ENCODE measurements around the gene MXRA7. TPM values are rescaled to one million over a fixed set of nuclear protein-coding genes. Genes with fewer than 3 reads are reported as not detected.

Gene MXRA7
- total RNA-seq, 2 donors from 2014 or later = 241 to 341 TPM

GRCh38 chr17:76684756-76685155 is 26.0 kb downstream of the MXRA7 start:
- DNase-seq (ENCODE audit: low spot score) = no peak
- Histone ChIP-seq H3K27me3 (replicated peaks; ENCODE audit: insufficient read depth) (no peaks in the 10 kb centered on the region), H3K4me1 (ENCODE audit: control insufficient read depth in 1 of 2, low read depth in 2 of 2) (peaks cover 28 to 43% of the 10 kb centered on the region in 2 donors), H3K36me3 (peaks cover 35% of the 10 kb centered on the region), H3K27ac (no peak overlapping the region), H3K4me3 (no peak overlapping the region), H3K9me3 (no peaks in the 10 kb centered on the region)
- no peak for TF ChIP-seq CTCF (IDR thresholded peaks at IDR 0.05)
- ATAC-seq (ENCODE audit: insufficient number of reproducible peaks, low FRiP score, low read depth) = no peak

GRCh38 chr17:76683921-76684745 is 26.6 kb downstream of the MXRA7 start:
- no peak overlapping the region for H3K4me3 ChIP-seq
- H3K27ac ChIP-seq = no peak overlapping the region
- H3K36me3 ChIP-seq = peaks cover 35% of the 10 kb centered on the region
- TF ChIP-seq CTCF (IDR thresholded peaks at IDR 0.05) = no peak
- no peak for ATAC-seq (ENCODE audit: insufficient number of reproducible peaks, low FRiP score, low read depth)
- DNase-seq (ENCODE audit: low spot score) = no peak
- no peaks in the 10 kb centered on the region for H3K9me3 ChIP-seq
- peaks cover 24 to 37% of the 10 kb centered on the region in 2 donors for H3K4me1 ChIP-seq (ENCODE audit: control insufficient read depth in 1 of 2, low read depth in 2 of 2)
- no peaks in the 10 kb centered on the region for H3K27me3 ChIP-seq (replicated peaks; ENCODE audit: insufficient read depth)

GRCh38 chr17:76683011-76683755 is 27.6 kb downstream of the MXRA7 start:
- Histone ChIP-seq H3K27me3 (replicated peaks; ENCODE audit: insufficient read depth) (no peaks in the 10 kb centered on the region), H3K4me3 (no peak overlapping the region), H3K36me3 (peaks cover 35% of the 10 kb centered on the region), H3K4me1 (ENCODE audit: control insufficient read depth in 1 of 2, low read depth in 2 of 2) (peaks cover 16 to 27% of the 10 kb centered on the region in 2 donors), H3K9me3 (no peaks in the 10 kb centered on the region), H3K27ac (no peak overlapping the region)
- DNase-seq (ENCODE audit: low spot score) = no peak
- no peak for TF ChIP-seq CTCF (IDR thresholded peaks at IDR 0.05)
- no peak for ATAC-seq (ENCODE audit: insufficient number of reproducible peaks, low FRiP score, low read depth)

GRCh38 chr17:76682296-76682695 is 28.5 kb downstream of the MXRA7 start:
- Histone ChIP-seq H3K27ac (no peak overlapping the region), H3K27me3 (replicated peaks; ENCODE audit: insufficient read depth) (no peaks in the 10 kb centered on the region), H3K4me3 (no peak overlapping the region), H3K36me3 (peaks cover 43% of the 10 kb centered on the region), H3K4me1 (ENCODE audit: control insufficient read depth in 1 of 2, low read depth in 2 of 2) (peaks cover 8 to 19% of the 10 kb centered on the region in 2 donors), H3K9me3 (no peaks in the 10 kb centered on the region)
- TF ChIP-seq CTCF (IDR thresholded peaks at IDR 0.05) = no peak
- ATAC-seq (ENCODE audit: insufficient number of reproducible peaks, low FRiP score, low read depth) = no peak
- no peak for DNase-seq (ENCODE audit: low spot score)

Measured in thoracic aorta (tissue), 2 donors.